HepG2 (cell line): Measurements from ENCODE around the gene BCAS3. TPM values are rescaled to one million over a fixed set of nuclear protein-coding genes. Genes with fewer than 3 reads are reported as not detected.

Source experiments
- CCDC6 ChIP-seq: sonication (generic); formaldehyde crosslinking; IDR thresholded peaks from 2 replicates; pipeline ENCODE4 v1.8.1; 2022; ENCODE audit warnings: mild to moderate bottlenecking, missing genetic modification reagents, moderate library complexity
- CHCHD3 ChIP-seq: sonication (generic); formaldehyde crosslinking; IDR thresholded peaks from 2 replicates; pipeline ENCODE4 v1.8.0; 2022; ENCODE audit warnings: mild to moderate bottlenecking, missing genetic modification reagents, moderate library complexity
- GLMP ChIP-seq: sonication (generic); formaldehyde crosslinking; IDR thresholded peaks from 2 replicates; pipeline ENCODE4 v1.9.0; 2021; ENCODE audit warnings: missing genetic modification reagents, mild to moderate bottlenecking, borderline replicate concordance
- GMEB2 ChIP-seq: IDR thresholded peaks from 2 replicates; pipeline ENCODE4 v1.6.1; 2016; ENCODE audit warnings: missing biosample characterization, missing genetic modification reagents, low read depth
- HOMEZ ChIP-seq: IDR thresholded peaks from 2 replicates; pipeline ENCODE4 v1.6.1; 2016; ENCODE audit warnings: low read depth
- KLF11 ChIP-seq: IDR thresholded peaks from 2 replicates; pipeline ENCODE4 v1.6.1; 2016; ENCODE audit warnings: missing compliant biosample characterization
- PLSCR1 ChIP-seq: sonication (generic); formaldehyde crosslinking; IDR thresholded peaks from 2 replicates; pipeline ENCODE4 v1.5.0; 2020; ENCODE audit warnings: missing genetic modification reagents, mild to moderate bottlenecking, borderline replicate concordance
- SP2 ChIP-seq: sonication (generic); formaldehyde crosslinking; IDR thresholded peaks from 2 replicates; pipeline ENCODE4 v1.5.1; 2020; ENCODE audit warnings: mild to moderate bottlenecking, missing genetic modification reagents
- SP5 ChIP-seq: IDR thresholded peaks from 2 replicates; pipeline ENCODE4 v1.6.1; 2016; ENCODE audit warnings: low read depth, borderline replicate concordance
- TCF7 ChIP-seq: sonication (generic); IDR thresholded peaks from 2 replicates; pipeline ENCODE4 v1.6.1; 2016; ENCODE audit warnings: antibody characterized with exemption, low read depth
- TEAD3 ChIP-seq: optimal IDR thresholded peaks from 2 replicates; pipeline ENCODE3; 2016; ENCODE audit warnings: borderline replicate concordance
- TIGD3 ChIP-seq: sonication (generic); formaldehyde crosslinking; IDR thresholded peaks from 2 replicates; pipeline ENCODE4 v1.5.1; 2020; ENCODE audit warnings: mild to moderate bottlenecking, missing genetic modification reagents, borderline replicate concordance
- ZBTB33 ChIP-seq: sonication (generic); formaldehyde crosslinking; IDR thresholded peaks from 2 replicates; pipeline ENCODE4 v1.4.0; 2020; ENCODE audit warnings: missing genetic modification reagents
- ZFP90 ChIP-seq: sonication (generic); formaldehyde crosslinking; IDR thresholded peaks from 2 replicates; pipeline ENCODE4 v1.8.0; 2022; ENCODE audit warnings: missing genetic modification reagents, mild to moderate bottlenecking, inconsistent platforms, borderline replicate concordance
- ZNF329 ChIP-seq: sonication (generic); formaldehyde crosslinking; IDR thresholded peaks from 2 replicates; pipeline ENCODE4 v1.9.0; 2021; ENCODE audit warnings: low read depth, mild to moderate bottlenecking, missing genetic modification reagents
- ZNF562 ChIP-seq: sonication (generic); formaldehyde crosslinking; IDR thresholded peaks from 2 replicates; pipeline ENCODE4 v1.8.0; 2022; ENCODE audit warnings: missing genetic modification reagents, borderline replicate concordance
- ZNF564 ChIP-seq: sonication (generic); formaldehyde crosslinking; IDR thresholded peaks from 2 replicates; pipeline ENCODE4 v1.8.1; 2023; ENCODE audit warnings: mild to moderate bottlenecking, missing genetic modification reagents
- ZNF629 ChIP-seq: sonication (generic); formaldehyde crosslinking; conservative IDR thresholded peaks from 2 replicates; pipeline ENCODE4 v1.5.0; 2020; ENCODE audit warnings: missing genetic modification reagents
- ZNF720 ChIP-seq: sonication (generic); formaldehyde crosslinking; IDR thresholded peaks from 2 replicates; pipeline ENCODE4 v1.4.0; 2020; ENCODE audit warnings: missing genetic modification reagents
- ZNF749 ChIP-seq: sonication (generic); formaldehyde crosslinking; IDR thresholded peaks from 2 replicates; pipeline ENCODE4 v1.8.0; 2022; ENCODE audit warnings: mild to moderate bottlenecking, missing genetic modification reagents, moderate library complexity, borderline replicate concordance
- ZNF788 ChIP-seq: sonication (generic); formaldehyde crosslinking; IDR thresholded peaks from 2 replicates; pipeline ENCODE4 v1.5.0; 2020; ENCODE audit warnings: mild to moderate bottlenecking, missing genetic modification reagents, borderline replicate concordance
- polyA plus RNA-seq, 8 experiments: library from polyadenylated mRNA; depleted of rRNA in 3 of 8; stranded (reverse) in 7 of 8; unstranded in 1 of 8; fragments of >200 nt; fragmentation: Illumina TruSeq in 4 of 8; extraction: Trizol in 4 of 8; gene quantifications; 2 replicates each; pipeline versions ENCODE4 v1.2.1 to v1.2.3, GENCODE V29; 2011 to 2016; ENCODE audit warnings: low read depth in 4 of 8, missing spikeins in 1 of 8, mixed read lengths in 1 of 8; ENCODE audit not compliant: insufficient read depth in 1 of 8
- total RNA-seq, 5 experiments: library from RNA; depleted of rRNA; stranded (reverse); fragments of >200 nt; fragmentation: Illumina TruSeq; extraction: Trizol; gene quantifications; 2 replicates each; pipeline ENCODE4 v1.2.3, GENCODE V29; 2016; ENCODE audit warnings: low read depth in 1 of 5

Gene BCAS3
- total and polyA plus RNA-seq, 2 of the 13 experiments (the other 11 are each of a cell fraction or from before 2014, with no cell fraction given) = 10.7 to 11.2 TPM

GRCh38 chr17:61313461-61314326 lies 636.0 kb downstream of the BCAS3 start (continued):
- TF ChIP-seq CCDC6 (CRISPR knock-in tag) (no peak), HOMEZ (CRISPR knock-in tag) (0 out of 2 replicates have a peak, but pooled peaks have one; percentile 34), ZNF329 (no peak), CHCHD3 (CRISPR knock-in tag) (no peak), ZNF562 (CRISPR knock-in tag) (no peak), ZBTB33 (CRISPR knock-in tag) (no peak), PLSCR1 (CRISPR knock-in tag) (no peak), TCF7 (no peak), ZFP90 (no peak), TIGD3 (CRISPR knock-in tag) (no peak), ZNF720 (no peak), TEAD3 (CRISPR knock-in tag) (no peak), ZNF788 (CRISPR knock-in tag) (no peak), GLMP (CRISPR knock-in tag) (no peak), ZNF629 (CRISPR knock-in tag) (no peak), ZNF564 (CRISPR knock-in tag) (no peak), SP5 (no peak), KLF11 (CRISPR knock-in tag) (no peak), GMEB2 (CRISPR knock-in tag) (no peak), ZNF749 (CRISPR knock-in tag) (no peak), SP2 (CRISPR knock-in tag) (no peak)
